ENCODE data around the gene F8.
A peak's percentile ranks its signal among the peaks of the same experiment; 100 is the strongest.

The F8 gene

GRCh38 chrX:155056877-155057792, 34.6 kb upstream of the F8 start (continued):
- 0 out of 2 replicates have a peak, but pooled peaks have one; percentile 12 for TF ChIP-seq PRDM1 (tag by site-specific recombination; IDR thresholded peaks at IDR 0.05)
- TF ChIP-seq ZXDB (tag by site-specific recombination; IDR thresholded peaks at IDR 0.05): no peak
- TF ChIP-seq ZNF155 (tag by site-specific recombination; IDR thresholded peaks at IDR 0.05): no peak
- no peak for TF ChIP-seq ZNF518A (tag by site-specific recombination; conservative IDR thresholded peaks at IDR 0.05; ENCODE audit: low read depth)
- TF ChIP-seq ZBTB11 (tag by site-specific recombination; conservative IDR thresholded peaks at IDR 0.05; ENCODE audit: low read depth): peak; percentile 62
- TF ChIP-seq ZNF404 (tag by site-specific recombination; IDR thresholded peaks at IDR 0.05): no peak
- no peak for TF ChIP-seq ZSCAN23 (tag by site-specific recombination; IDR thresholded peaks at IDR 0.05)
- TF ChIP-seq ZNF660 (tag by site-specific recombination; IDR thresholded peaks at IDR 0.05): 0 out of 2 replicates have a peak, but pooled peaks have one; percentile 50
- no peak for TF ChIP-seq TCF7L2 (IDR thresholded peaks at IDR 0.05; ENCODE audit: borderline replicate concordance, low read depth, low read length)
- no peak for TF ChIP-seq ZNF580 (tag by site-specific recombination; IDR thresholded peaks at IDR 0.05)
- no peak for TF ChIP-seq ZNF366 (tag by site-specific recombination; conservative IDR thresholded peaks at IDR 0.05)
- TF ChIP-seq YY2 (tag by site-specific recombination; IDR thresholded peaks at IDR 0.05): no peak
- TF ChIP-seq ZNF558 (tag by site-specific recombination; IDR thresholded peaks at IDR 0.05): no peak
- TF ChIP-seq PRDM10 (tag by site-specific recombination; IDR thresholded peaks at IDR 0.05): peak; percentile 27; the same call in 1 of the 2 replicates
- 0 out of 2 replicates have a peak, but pooled peaks have one; percentile 27 for TF ChIP-seq SP7 (tag by site-specific recombination; IDR thresholded peaks at IDR 0.05)
- no peak for TF ChIP-seq KLF10 (tag by site-specific recombination; IDR thresholded peaks at IDR 0.05)
- TF ChIP-seq ZNF529 (tag by site-specific recombination; IDR thresholded peaks at IDR 0.05; ENCODE audit: insufficient replicate concordance): no peak
- no peak for TF ChIP-seq ZNF610 (tag by site-specific recombination; IDR thresholded peaks at IDR 0.05; ENCODE audit: borderline replicate concordance)
- no peak for TF ChIP-seq ZNF394 (tag by site-specific recombination; IDR thresholded peaks at IDR 0.05; ENCODE audit: borderline replicate concordance)
- 0 out of 2 replicates have a peak, but pooled peaks have one; percentile 3 for TF ChIP-seq SP2 (tag by site-specific recombination; IDR thresholded peaks at IDR 0.05)
- no peak for TF ChIP-seq ZNF530 (tag by site-specific recombination; IDR thresholded peaks at IDR 0.05; ENCODE audit: low read depth)
- TF ChIP-seq ZBTB17 (tag by site-specific recombination; IDR thresholded peaks at IDR 0.05): no peak
- TF ChIP-seq ZNF701 (tag by site-specific recombination; IDR thresholded peaks at IDR 0.05): no peak
- TF ChIP-seq KLF1 (tag by site-specific recombination; IDR thresholded peaks at IDR 0.05): no peak
- TF ChIP-seq ZNF571 (tag by site-specific recombination; IDR thresholded peaks at IDR 0.05): no peak
- TF ChIP-seq ZNF837 (tag by site-specific recombination; IDR thresholded peaks at IDR 0.05): no peak
- no peak for TF ChIP-seq GFI1B (tag by site-specific recombination; IDR thresholded peaks at IDR 0.05)
- no peak for TF ChIP-seq ZNF677 (tag by site-specific recombination; IDR thresholded peaks at IDR 0.05)

Data from HEK293 (cell line).